NCI-H2171 (cell line): Measurements from ENCODE around the gene USP3.
"Not testable (repeated sequence)": the region's sequence is repeated elsewhere in the genome, so short reads cannot be mapped to it uniquely, and the experiment has no call there.

ENCODE experiments used
- DNase-seq: peaks from one replicate; lab custom pipeline; 2025; lab: John Stamatoyannopoulos, UW

Gene USP3

GRCh38 chr15:63478243-63478642 lies 26.1 kb upstream of the USP3 start:
- DNase-seq = no peak

GRCh38 chr15:63480441-63480821 lies 24.0 kb upstream of the USP3 start:
- DNase-seq = no peak

- DNase-seq = no peak
These were observed 23.1 kb upstream of the USP3 start for GRCh38 chr15:63481105-63481810.

GRCh38 chr15:63482874-63483323 lies 21.5 kb upstream of the USP3 start:
- no peak for DNase-seq

- no peak for DNase-seq
These were observed 20.6 kb upstream of the USP3 start for GRCh38 chr15:63483521-63484371.

- no peak for DNase-seq
These were observed 19.8 kb upstream of the USP3 start for GRCh38 chr15:63484433-63485186.

GRCh38 chr15:63487076-63487757 lies 17.2 kb upstream of the USP3 start:
- peak; percentile 26 for DNase-seq

GRCh38 chr15:63487758-63488397 lies 16.5 kb upstream of the USP3 start:
- not testable (repeated sequence) for DNase-seq

- DNase-seq = no peak
These were observed 15.9 kb upstream of the USP3 start for GRCh38 chr15:63488398-63488960.

- no peak for DNase-seq
These were observed 15.0 kb upstream of the USP3 start for GRCh38 chr15:63489352-63489751.

GRCh38 chr15:63490345-63491034 lies 13.9 kb upstream of the USP3 start:
- peak; percentile 86 for DNase-seq

GRCh38 chr15:63491116-63491827 lies 13.1 kb upstream of the USP3 start:
- DNase-seq = peak; percentile 66

GRCh38 chr15:63491979-63492378 lies 12.4 kb upstream of the USP3 start:
- DNase-seq = no peak

GRCh38 chr15:63492541-63493077 lies 11.8 kb upstream of the USP3 start:
- no peak for DNase-seq

- DNase-seq = no peak
These were observed 11.0 kb upstream of the USP3 start for GRCh38 chr15:63493436-63493835.

GRCh38 chr15:63494408-63494807 lies 10.0 kb upstream of the USP3 start:
- no peak for DNase-seq

- no peak for DNase-seq
These were observed 9.1 kb upstream of the USP3 start for GRCh38 chr15:63495343-63495742.

- DNase-seq = no peak
These were observed 8.5 kb upstream of the USP3 start for GRCh38 chr15:63495780-63496488.
